Measurements from ENCODE around the gene NKIRAS1. TPM values are rescaled to one million over a fixed set of nuclear protein-coding genes. Genes with fewer than 3 reads are reported as not detected.

The NKIRAS1 gene
- polyA plus RNA-seq, 3 donors, result 14.0 to 20.1 (median 15.2) TPM

Other genes with a start within 250 kb of the NKIRAS1 start
- gene UBE2E1, start 111.0 kb downstream of the NKIRAS1 start, polyA plus RNA-seq (ENCODE audit: insufficient read length in 3 of 3), result 100 to 1,000 TPM; 135 to 142 (median 142) TPM
- 1,000 to 10,000 TPM; 1,937 to 2,361 (median 2,318) TPM for gene RPL15, start 142 bp upstream of the NKIRAS1 start, polyA plus RNA-seq (ENCODE audit: insufficient read length in 3 of 3)
- 10 to 100 TPM; 32.0 to 43.7 (median 39.6) TPM for gene NR1D2, start 28.3 kb upstream of the NKIRAS1 start, polyA plus RNA-seq (ENCODE audit: insufficient read length in 3 of 3)

Measured in renal pelvis (tissue), 3 donors.